NCI-H345 treated with DMSO at 0.1 percent for 48 hours (cell line): ENCODE data around the gene CASK.
"Not testable (repeated sequence)": the region's sequence is repeated elsewhere in the genome, so short reads cannot be mapped to it uniquely, and the experiment has no call there.

Experiments
- DNase-seq: peaks from one replicate; lab custom pipeline; 2025; ENCODE audit not compliant: unreplicated experiment; lab: John Stamatoyannopoulos, UW

Gene CASK

GRCh38 chrX:41695426-41695825, 227.9 kb downstream of the CASK start:
- DNase-seq, result no peak

DNA sequence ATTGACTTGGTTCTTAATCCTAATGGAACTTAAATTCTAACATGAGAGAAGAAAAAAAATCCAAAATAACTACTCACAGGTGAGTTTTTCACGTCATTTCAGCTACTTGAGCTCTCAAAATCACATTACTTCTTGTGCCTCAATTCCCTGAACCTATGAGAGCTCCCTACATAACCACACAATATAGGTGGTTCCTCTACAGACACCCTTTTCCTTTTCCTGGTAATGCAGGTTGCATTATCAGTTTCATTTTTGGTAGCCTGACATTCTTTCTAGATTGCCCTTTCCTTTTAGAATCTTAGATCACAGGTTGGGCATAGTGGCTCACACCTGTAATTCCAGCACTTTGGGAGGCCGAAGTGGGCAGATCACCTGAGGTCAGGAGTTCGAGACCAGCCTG, 230.3 kb downstream of the CASK start:
- DNase-seq, result no peak

DNA sequence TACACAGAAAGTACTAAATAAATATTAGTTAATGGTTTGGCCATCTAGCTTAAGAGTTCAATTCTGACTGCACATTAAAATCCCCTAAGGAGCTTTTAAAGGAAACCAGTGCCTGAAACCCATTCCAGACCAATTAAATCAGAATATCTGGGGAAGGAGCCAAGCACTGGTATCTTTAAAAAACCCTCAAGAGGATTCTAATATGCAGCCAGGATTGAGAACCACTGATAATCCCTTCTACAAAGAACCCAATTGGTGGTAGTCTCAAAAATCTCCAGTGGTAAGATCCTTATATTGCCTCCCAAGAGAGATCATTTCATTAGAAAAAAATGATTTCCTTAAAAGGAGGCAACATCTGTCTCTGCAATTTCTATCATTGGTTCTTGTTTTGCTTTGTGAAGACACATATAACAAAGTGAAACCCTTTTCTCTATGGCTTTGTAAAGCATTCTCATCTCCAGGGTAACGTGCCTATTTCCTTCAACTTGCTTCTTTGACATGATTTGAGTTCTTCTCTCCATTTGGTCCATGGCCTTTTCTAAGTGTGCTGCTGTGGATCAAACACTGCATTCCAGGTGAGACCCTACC, 231.1 kb downstream of the CASK start:
- no peak for DNase-seq

DNA sequence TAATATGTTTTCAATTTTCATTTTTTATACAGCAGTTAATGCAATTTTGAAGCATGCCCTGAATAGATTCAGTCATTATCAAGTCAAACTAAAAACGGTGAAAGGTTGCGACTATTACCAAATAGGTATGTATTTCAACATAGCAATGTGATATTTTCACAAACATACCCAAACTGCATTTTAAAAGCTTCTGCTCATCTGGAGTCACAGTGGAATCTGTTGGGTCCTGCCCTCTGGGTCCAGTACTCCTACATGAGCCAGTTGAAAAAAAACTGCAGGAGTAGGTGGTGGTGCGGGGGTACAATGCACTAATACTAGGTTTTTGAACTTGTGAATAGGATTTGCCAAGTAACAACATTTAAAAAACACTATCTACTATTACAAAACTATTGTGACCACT, 233.6 kb downstream of the CASK start:
- no peak for DNase-seq

GRCh38 chrX:41688835-41689234, 234.5 kb downstream of the CASK start, which contains the start of gene GPR34:
GPR34 (plus strand) TSS chrX:41688973; CDS start chrX:41695634, 6,661 bp downstream.
- no peak for DNase-seq

DNA sequence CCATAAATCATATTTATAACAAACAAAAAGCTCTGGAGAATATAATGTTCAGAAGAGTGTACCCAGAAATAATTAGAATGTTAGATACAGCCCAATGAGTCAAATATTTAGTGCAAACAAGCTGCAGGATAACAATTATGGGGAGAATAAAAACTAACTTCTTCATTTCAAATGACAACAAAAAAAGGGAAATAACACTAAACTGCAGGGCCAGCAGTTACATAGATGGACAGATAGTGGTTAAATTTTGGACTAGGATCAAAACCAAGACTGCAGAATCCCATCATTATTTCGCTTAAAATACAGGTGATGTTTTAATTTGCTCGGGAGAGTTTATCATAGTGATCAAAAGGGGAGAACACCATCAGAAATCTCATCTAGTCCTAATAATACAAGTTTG, 235.2 kb downstream of the CASK start:
- no peak for DNase-seq

DNA sequence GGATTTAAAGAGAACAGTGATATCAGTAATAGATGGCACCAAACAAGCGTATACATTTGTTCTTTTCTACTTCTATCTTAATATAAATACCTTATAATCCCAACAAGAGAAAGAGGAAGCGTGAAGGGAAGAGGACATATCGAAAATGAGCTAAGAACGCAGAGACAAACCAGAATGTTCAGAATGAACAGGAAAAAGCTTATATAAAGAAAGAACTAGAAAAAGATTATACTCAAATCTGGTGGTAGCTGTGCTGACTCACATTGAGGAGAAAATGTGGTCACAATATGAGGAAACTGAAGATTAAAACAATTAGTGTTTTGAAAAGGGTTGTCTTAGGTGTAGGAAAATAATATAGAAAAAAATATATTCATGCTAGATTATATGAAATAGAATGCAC, 236.6 kb downstream of the CASK start:
- no peak for DNase-seq

- DNase-seq, result no peak
Observed at GRCh38 chrX:41684940-41685339, 238.4 kb downstream of the CASK start.

DNA sequence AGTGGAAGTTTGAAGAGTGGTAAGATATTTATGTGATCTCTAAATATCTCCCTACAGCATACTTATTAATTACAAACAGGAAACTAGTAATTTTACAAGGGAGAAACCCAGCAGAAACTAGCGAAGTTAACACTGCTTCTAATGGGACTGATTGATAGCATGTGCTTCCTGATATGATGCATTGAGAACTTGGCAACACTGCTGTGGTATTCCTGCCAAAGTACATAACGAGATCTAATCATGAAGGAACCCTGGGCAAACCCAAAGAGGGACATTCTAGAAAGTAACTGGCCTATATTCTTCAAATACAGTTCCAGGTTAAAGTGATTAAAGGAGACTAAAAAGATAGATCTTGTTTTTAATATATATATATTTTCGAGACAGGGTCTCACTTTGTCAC, 239.2 kb downstream of the CASK start:
- no peak for DNase-seq

- no peak for DNase-seq
Observed at GRCh38 chrX:41677183-41678060, 245.9 kb downstream of the CASK start.

GRCh38 chrX:41676361-41676760, 247.0 kb downstream of the CASK start:
- DNase-seq, result not testable (repeated sequence)

DNA sequence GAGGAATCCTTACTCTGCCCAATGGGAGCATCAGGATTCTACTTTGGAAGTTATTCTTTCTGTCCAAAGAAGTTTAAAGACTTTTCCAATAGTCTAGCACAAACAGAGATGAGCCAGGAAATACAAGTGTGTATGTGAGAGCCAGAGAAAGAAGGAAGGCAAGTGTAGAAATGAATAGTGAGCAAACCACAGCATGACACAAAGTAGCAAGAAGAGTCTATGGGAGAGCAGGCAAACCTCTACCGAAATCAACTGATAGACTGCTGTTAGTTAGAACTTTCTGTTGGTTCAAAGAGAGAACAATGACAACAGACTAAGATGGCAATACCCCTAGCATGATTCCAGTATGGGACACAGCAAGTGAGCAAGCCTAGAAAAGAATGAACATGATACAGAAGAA, 250.7 kb downstream of the CASK start:
- DNase-seq, result no peak

- no peak for DNase-seq
Observed at GRCh38 chrX:41671082-41671481, 252.3 kb downstream of the CASK start.

DNA sequence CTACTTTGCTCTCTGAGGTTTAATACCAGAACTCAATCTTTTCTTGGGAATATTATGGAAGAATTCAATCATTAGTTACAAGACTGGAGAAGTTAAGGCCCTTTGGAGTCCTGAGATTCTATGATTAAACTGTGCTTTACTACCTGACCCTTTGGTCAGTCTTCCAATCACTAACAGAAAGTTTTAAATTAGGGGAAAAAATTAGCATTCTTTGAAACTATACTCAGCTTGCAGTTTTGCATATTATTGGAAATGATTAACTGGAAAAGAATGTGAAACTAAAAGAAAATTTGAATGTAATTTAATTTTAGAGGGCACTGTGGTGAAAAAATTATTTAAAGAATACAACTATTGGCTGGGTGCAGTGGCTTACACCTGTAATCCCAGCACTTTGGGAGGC, 253.2 kb downstream of the CASK start:
- no peak for DNase-seq

- no peak for DNase-seq
Observed at GRCh38 chrX:41667631-41668030, 255.7 kb downstream of the CASK start.

DNA sequence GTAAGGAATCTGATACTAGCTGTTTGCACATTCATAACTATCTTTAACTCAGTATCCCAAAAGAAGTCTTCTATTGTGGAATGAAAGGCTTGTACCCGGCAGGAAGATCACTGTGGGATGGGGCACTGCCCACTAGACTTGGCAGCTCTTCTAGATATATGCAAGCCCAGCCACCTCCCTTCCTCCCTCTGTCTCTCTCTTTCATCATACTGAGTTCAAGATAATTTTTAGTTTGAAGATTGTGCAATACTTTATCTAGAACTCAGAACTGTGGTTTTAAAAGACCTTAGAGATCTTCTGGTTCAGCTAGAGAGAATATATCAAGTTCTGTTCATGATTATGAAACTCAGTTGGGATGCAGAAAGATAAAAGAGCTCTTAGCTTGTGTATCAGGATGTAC, 257.1 kb downstream of the CASK start:
- no peak for DNase-seq

- no peak for DNase-seq
Observed at GRCh38 chrX:41665686-41666085, 257.7 kb downstream of the CASK start.

- DNase-seq, result no peak
Observed at GRCh38 chrX:41664908-41665307, 258.4 kb downstream of the CASK start.

DNA sequence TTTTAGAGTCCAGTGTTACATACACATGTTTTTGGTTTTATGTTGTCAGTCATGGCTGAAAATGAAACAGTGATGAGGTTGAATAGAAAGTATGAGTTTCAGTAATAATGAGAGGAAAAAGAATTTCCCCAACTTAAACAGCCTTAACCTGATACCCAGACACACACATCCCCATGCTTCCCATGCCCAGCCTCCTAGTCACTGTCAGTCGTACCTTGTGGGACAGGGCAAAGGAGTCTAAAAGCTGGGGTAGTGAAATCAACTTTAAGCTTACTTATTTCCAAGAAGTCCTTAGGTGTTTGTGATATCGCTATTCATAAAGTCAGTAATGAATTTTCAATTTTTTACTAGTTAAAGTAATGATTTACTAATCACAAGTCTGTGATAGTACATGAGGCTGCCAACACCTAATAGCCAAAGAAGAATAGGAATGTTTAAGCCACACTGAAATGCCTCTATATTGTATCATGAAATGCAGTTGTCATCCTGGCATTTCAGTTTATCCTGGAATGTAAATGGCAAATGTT, 258.9 kb downstream of the CASK start:
- DNase-seq, result no peak

- DNase-seq, result no peak
Observed at GRCh38 chrX:41661366-41662095, 261.8 kb downstream of the CASK start.

- no peak for DNase-seq
Observed at GRCh38 chrX:41655631-41656030, 267.7 kb downstream of the CASK start.

GRCh38 chrX:41655101-41655500, 268.3 kb downstream of the CASK start:
- DNase-seq, result no peak
